Measurements from ENCODE around the gene CES2. TPM values are rescaled to one million over a fixed set of nuclear protein-coding genes. Genes with fewer than 3 reads are reported as not detected.

CES2 gene
- total and polyA plus RNA-seq, 2 experiments from 2014 or later: 52.8 to 72.8 TPM

GRCh38 chr16:66948837-66949225 lies 13.5 kb downstream of the CES2 start:
- WGBS (ENCODE audit: low lambda C conversion rate, missing lambda C conversion rate): 74% methylated on average over 20 of the region's 21 CpGs
- Histone ChIP-seq H3K9me3 (ENCODE audit: low read depth) (no peaks in the 10 kb centered on the region), H3K4me3 (no peak overlapping the region), H3K79me2 (no peaks in the 10 kb centered on the region), H3K27ac (no peak overlapping the region), H4K20me1 (ENCODE audit: insufficient read depth, poor library complexity, severe bottlenecking) (no peaks in the 10 kb centered on the region), H2AFZ (no peak overlapping the region), H3K4me1 (ENCODE audit: insufficient read depth) (peaks cover 11% of the 10 kb centered on the region), H3K27me3 (peaks cover 8% of the 10 kb centered on the region), H3K9me2 (replicated peaks; ENCODE audit: insufficient read depth) (no peaks in the 10 kb centered on the region), H3K36me3 (replicated peaks; ENCODE audit: insufficient read depth, low read depth) (no peaks in the 10 kb centered on the region), H3K4me2 (peak overlapping the region; percentile 88)
- TF ChIP-seq EZH2 (IDR thresholded peaks at IDR 0.05; ENCODE audit: borderline replicate concordance) (no peak), CTCF (IDR thresholded peaks at IDR 0.05; ENCODE audit: poor library complexity) (no peak), EZH2phosphoT487 (IDR thresholded peaks at IDR 0.05; ENCODE audit: low read depth, severe bottlenecking, unreplicated experiment) (no peak)
- DNase-seq (ENCODE audit: low spot score): no peak

- no peak overlapping the region for H2AFZ ChIP-seq
- no peak for TF ChIP-seq EZH2phosphoT487 (IDR thresholded peaks at IDR 0.05; ENCODE audit: low read depth, severe bottlenecking, unreplicated experiment)
- no peak for TF ChIP-seq CTCF (IDR thresholded peaks at IDR 0.05; ENCODE audit: poor library complexity)
- no peak for TF ChIP-seq EZH2 (IDR thresholded peaks at IDR 0.05; ENCODE audit: borderline replicate concordance)
- no peaks in the 10 kb centered on the region for H3K79me2 ChIP-seq
- no peaks in the 10 kb centered on the region for H3K36me3 ChIP-seq (replicated peaks; ENCODE audit: insufficient read depth, low read depth)
- no peak overlapping the region for H3K4me2 ChIP-seq
- H3K27me3 ChIP-seq: peaks cover 8% of the 10 kb centered on the region
- H3K9me2 ChIP-seq (replicated peaks; ENCODE audit: insufficient read depth): no peaks in the 10 kb centered on the region
- DNase-seq (ENCODE audit: low spot score): no peak
- no peak overlapping the region for H3K27ac ChIP-seq
- WGBS (ENCODE audit: low lambda C conversion rate, missing lambda C conversion rate): 75% methylated on average over 6 of the region's 6 CpGs
- no peak overlapping the region for H3K4me3 ChIP-seq
- no peaks in the 10 kb centered on the region for H4K20me1 ChIP-seq (ENCODE audit: insufficient read depth, poor library complexity, severe bottlenecking)
- H3K9me3 ChIP-seq (ENCODE audit: low read depth): no peaks in the 10 kb centered on the region
- H3K4me1 ChIP-seq (ENCODE audit: insufficient read depth): peaks cover 11% of the 10 kb centered on the region
These were observed 14.2 kb downstream of the CES2 start for GRCh38 chr16:66949472-66949871.

- TF ChIP-seq CTCF (IDR thresholded peaks at IDR 0.05; ENCODE audit: poor library complexity): no peak
- no peak for TF ChIP-seq EZH2phosphoT487 (IDR thresholded peaks at IDR 0.05; ENCODE audit: low read depth, severe bottlenecking, unreplicated experiment)
- no peak for TF ChIP-seq EZH2 (IDR thresholded peaks at IDR 0.05; ENCODE audit: borderline replicate concordance)
- Histone ChIP-seq H2AFZ (no peak overlapping the region), H3K36me3 (replicated peaks; ENCODE audit: insufficient read depth, low read depth) (no peaks in the 10 kb centered on the region), H3K4me3 (no peak overlapping the region), H3K4me2 (no peak overlapping the region), H3K27me3 (peaks cover 8% of the 10 kb centered on the region), H3K9me2 (replicated peaks; ENCODE audit: insufficient read depth) (no peaks in the 10 kb centered on the region), H3K27ac (no peak overlapping the region), H3K79me2 (no peaks in the 10 kb centered on the region), H3K4me1 (ENCODE audit: insufficient read depth) (peaks cover 21% of the 10 kb centered on the region), H3K9me3 (ENCODE audit: low read depth) (no peaks in the 10 kb centered on the region), H4K20me1 (ENCODE audit: insufficient read depth, poor library complexity, severe bottlenecking) (no peaks in the 10 kb centered on the region)
- no peak for DNase-seq (ENCODE audit: low spot score)
- 93% methylated on average over 2 of the region's 2 CpGs for WGBS (ENCODE audit: low lambda C conversion rate, missing lambda C conversion rate)
These were observed 15.1 kb downstream of the CES2 start for GRCh38 chr16:66950437-66950836.
